ENCODE data around the gene AANAT. TPM values are rescaled to one million over a fixed set of nuclear protein-coding genes. Genes with fewer than 3 reads are reported as not detected.

Gene AANAT
- total RNA-seq, 2 donors from 2014 or later, result not detected

GRCh38 chr17:76519048-76519966, 51.9 kb downstream of the AANAT start:
- Histone ChIP-seq H3K27me3 (no peaks in the 10 kb centered on the region), H3K36me3 (no peaks in the 10 kb centered on the region), H3K27ac (no peak overlapping the region), H3K4me1 (peaks cover 0 to 24% of the 10 kb centered on the region in 2 donors), H3K9me3 (no peaks in the 10 kb centered on the region), H3K4me3 (no peak overlapping the region)
- no peak for TF ChIP-seq CTCF (IDR thresholded peaks at IDR 0.05)
- DNase-seq (ENCODE audit: low spot score), result no peak

Other genes with a start within 250 kb of the AANAT start
- gene RNF157, start 227.1 kb upstream of the AANAT start, total RNA-seq, result 10 to 100 TPM in 1 of 2 donors, 1 to 10 TPM in 1; 9.5 to 13.0 TPM
- gene UBALD2, start 202.3 kb upstream of the AANAT start, total RNA-seq, result 1 to 10 TPM; 8.4 to 9.7 TPM
- gene QRICH2, start 159.3 kb upstream of the AANAT start, total RNA-seq, result 1 to 10 TPM; 1.1 to 1.2 TPM
- 10 to 100 TPM; 33.7 to 34.0 TPM for gene PRPSAP1, start 113.7 kb upstream of the AANAT start, total RNA-seq
- 10 to 100 TPM in 1 of 2 donors, 1 to 10 TPM in 1; 6.4 to 16.8 TPM for gene SPHK1, start 83.0 kb upstream of the AANAT start, total RNA-seq
- 10 to 100 TPM; 19.5 to 21.8 TPM for gene UBE2O, start 14.5 kb upstream of the AANAT start, total RNA-seq
- 10 to 100 TPM; 13.6 to 14.8 TPM for gene RHBDF2, start 33.8 kb downstream of the AANAT start, total RNA-seq
- 10 to 100 TPM; 23.0 to 48.7 TPM for gene CYGB, start 70.1 kb downstream of the AANAT start, total RNA-seq
- 1 to 10 TPM; 2.1 to 3.5 TPM for gene PRCD, start 72.4 kb downstream of the AANAT start, total RNA-seq
- gene ST6GALNAC2, start 118.3 kb downstream of the AANAT start, total RNA-seq, result 1 to 10 TPM; 4.5 to 6.4 TPM
- 1 to 10 TPM; 2.4 to 7.1 TPM for gene ST6GALNAC1, start 176.2 kb downstream of the AANAT start, total RNA-seq
- 100 to 1,000 TPM; 440 to 644 TPM for gene MXRA7, start 243.4 kb downstream of the AANAT start, total RNA-seq